IMR-90 (cell line): ENCODE measurements around the gene KCNK15. TPM values are rescaled to one million over a fixed set of nuclear protein-coding genes. Genes with fewer than 3 reads are reported as not detected.

Experiments
- ATAC-seq: fragments of 200-7000 bp; cut with Tn5 transposase; 2 replicates; pipeline ENCODE4 v1.9.1; 2020; ENCODE audit warnings: low read depth, mild to moderate bottlenecking, moderate library complexity
- BruUV-seq: library from RNA; stranded (reverse); fragments of 400-500 nt; replicated peaks from 2 replicates; lab custom pipeline; 2021; lab: Mats Ljungman, UMichigan
- CTCF ChIA-PET: fragments of 300-600 bp; formaldehyde crosslinking; extraction: SDS; loops from one replicate; lab custom pipeline; 2021; ENCODE audit warnings: antibody characterized with exemption; lab: Yijun Ruan, JAX
- POLR2A ChIA-PET: fragments of 300-600 bp; sonication (Branson Sonifier 250); formaldehyde crosslinking; loops from one replicate; lab custom pipeline; 2022; ENCODE audit warnings: antibody characterized with exemption; ENCODE audit not compliant: unreplicated experiment; lab: Charles Lee
- DNase-seq: peaks from one replicate; pipeline ENCODE4 v3.0.0; 2013
- H2AFZ ChIP-seq: replicated peaks from 2 replicates; pipeline ENCODE3; 2013; ENCODE audit warnings: low read length, mild to moderate bottlenecking; ENCODE audit not compliant: poor library complexity
- H2AK5ac ChIP-seq: 2 replicates; pipeline ENCODE4 v1.6.1; 2013; ENCODE audit warnings: low read depth, low read length, inconsistent platforms
- H2AK9ac ChIP-seq: replicated peaks from 2 replicates; pipeline ENCODE3; 2013; ENCODE audit warnings: mild to moderate bottlenecking, low read depth, low read length, moderate library complexity; ENCODE audit not compliant: poor library complexity
- H2BK120ac ChIP-seq: 2 replicates; pipeline ENCODE4 v1.6.1; 2013; ENCODE audit warnings: low read depth, low read length, inconsistent platforms
- H2BK15ac ChIP-seq: 3 replicates; pipeline ENCODE4 v1.6.1; 2013; ENCODE audit warnings: low read depth, low read length, inconsistent platforms
- H2BK20ac ChIP-seq: 2 replicates; pipeline ENCODE4 v1.6.1; 2013; ENCODE audit warnings: low read depth, mild to moderate bottlenecking, inconsistent platforms, low read length, moderate library complexity
- H2BK5ac ChIP-seq: 2 replicates; pipeline ENCODE4 v1.6.1; 2013; ENCODE audit warnings: mild to moderate bottlenecking, low read depth, low read length, inconsistent platforms; ENCODE audit not compliant: poor library complexity, severe bottlenecking
- H3K14ac ChIP-seq: replicated peaks from 2 replicates; pipeline ENCODE4 v1.6.1; 2013; ENCODE audit warnings: low read depth, low read length, inconsistent platforms
- H3K18ac ChIP-seq: 2 replicates; pipeline ENCODE4 v1.6.1; 2013; ENCODE audit warnings: low read depth, low read length, control low read depth
- H3K23ac ChIP-seq: 2 replicates; pipeline ENCODE4 v1.6.1; 2013; ENCODE audit warnings: low read depth, low read length, inconsistent platforms
- H3K27ac ChIP-seq: 2 replicates; pipeline ENCODE4 v1.5.1; 2013; ENCODE audit warnings: mild to moderate bottlenecking, control low read depth, low read length; ENCODE audit not compliant: insufficient read depth
- H3K27me3 ChIP-seq: 2 replicates; pipeline ENCODE4 v1.6.1; 2013; ENCODE audit warnings: low read length; ENCODE audit not compliant: control insufficient read depth, insufficient read depth
- H3K36me3 ChIP-seq: 2 replicates; pipeline ENCODE4 v1.6.1; 2013; ENCODE audit warnings: low read length, mixed read lengths; ENCODE audit not compliant: control insufficient read depth, insufficient read depth
- H3K4ac ChIP-seq: 2 replicates; pipeline ENCODE4 v1.6.1; 2013; ENCODE audit warnings: low read depth, low read length, inconsistent platforms
- H3K4me1 ChIP-seq: 2 replicates; pipeline ENCODE4 v1.6.1; 2013; ENCODE audit warnings: low read length, mixed read lengths; ENCODE audit not compliant: control insufficient read depth, insufficient read depth
- H3K4me2 ChIP-seq: 2 replicates; pipeline ENCODE4 v1.6.1; 2013; ENCODE audit warnings: low read depth, mild to moderate bottlenecking, control low read depth, low read length, moderate library complexity
- H3K4me3 ChIP-seq: 2 replicates; pipeline ENCODE4 v1.5.1; 2013; ENCODE audit warnings: low read depth, mild to moderate bottlenecking, control low read depth, low read length, moderate library complexity; ENCODE audit not compliant: insufficient read depth
- H3K56ac ChIP-seq: 2 replicates; pipeline ENCODE4 v1.6.1; 2013; ENCODE audit warnings: low read length, inconsistent platforms; ENCODE audit not compliant: insufficient read depth; ENCODE audit errors: extremely low read depth
- H3K79me1 ChIP-seq, 2 experiments: 2 replicates each; pipeline ENCODE4 v1.6.1; 2013; ENCODE audit warnings: low read length in 2 of 2, inconsistent platforms in 1 of 2, low read depth in 1 of 2
- H3K9ac ChIP-seq: 2 replicates; pipeline ENCODE4 v1.6.1; 2013; ENCODE audit warnings: low read depth, low read length, control low read depth
- H3K9me1 ChIP-seq: 2 replicates; pipeline ENCODE4 v1.6.1; 2013; ENCODE audit warnings: low read length, inconsistent platforms; ENCODE audit not compliant: insufficient read depth
- H3K9me3 ChIP-seq: 2 replicates; pipeline ENCODE4 v1.6.1; 2013; ENCODE audit warnings: low read length; ENCODE audit not compliant: control insufficient read depth, insufficient read depth
- H4K20me1 ChIP-seq: 2 replicates; pipeline ENCODE4 v1.6.1; 2013; ENCODE audit warnings: low read length, inconsistent platforms; ENCODE audit not compliant: insufficient read depth
- H4K5ac ChIP-seq: 2 replicates; pipeline ENCODE4 v1.6.1; 2013; ENCODE audit warnings: mild to moderate bottlenecking, low read depth, low read length, control low read depth
- H4K8ac ChIP-seq, 2 experiments: 2 replicates each; pipeline ENCODE4 v1.6.1; 2013; ENCODE audit warnings: low read depth in 2 of 2, low read length in 2 of 2, control low read depth in 1 of 2, inconsistent platforms in 1 of 2
- H4K91ac ChIP-seq: 2 replicates; pipeline ENCODE4 v1.6.1; 2013; ENCODE audit warnings: low read depth, low read length, inconsistent platforms; ENCODE audit not compliant: insufficient read depth
- BHLHE40 ChIP-seq: fragments of 150-350 bp; IDR thresholded peaks from 2 replicates; pipeline ENCODE4 v1.6.1; 2016; ENCODE audit warnings: mild to moderate bottlenecking, low read depth, low read length
- CHD1 ChIP-seq: IDR thresholded peaks from 2 replicates; pipeline ENCODE4 v1.6.1; 2012; ENCODE audit warnings: low read depth, low read length, improper control_type of control experiment
- FOS ChIP-seq: fragments of 150-350 bp; IDR thresholded peaks from 2 replicates; pipeline ENCODE4 v1.6.1; 2016; ENCODE audit warnings: low read depth, low read length
- MAFK ChIP-seq: IDR thresholded peaks from 2 replicates; pipeline ENCODE4 v1.6.1; 2012; ENCODE audit warnings: low read depth, low read length, improper control_type of control experiment
- MAZ ChIP-seq: IDR thresholded peaks from 2 replicates; pipeline ENCODE4 v1.6.1; 2012; ENCODE audit warnings: low read depth, mild to moderate bottlenecking, low read length, improper control_type of control experiment, moderate library complexity, borderline replicate concordance
- MXI1 ChIP-seq: IDR thresholded peaks from 2 replicates; pipeline ENCODE4 v1.6.1; 2012; ENCODE audit warnings: low read depth, mild to moderate bottlenecking, low read length, moderate library complexity, borderline replicate concordance
- NFE2L2 ChIP-seq: fragments of 150-350 bp; IDR thresholded peaks from 2 replicates; pipeline ENCODE4 v1.6.1; 2016; ENCODE audit warnings: low read depth, mild to moderate bottlenecking, low read length
- POLR2A ChIP-seq: IDR thresholded peaks from 2 replicates; pipeline ENCODE4 v1.6.1; 2012; ENCODE audit warnings: mild to moderate bottlenecking, low read depth, low read length
- RAD21 ChIP-seq: IDR thresholded peaks from 2 replicates; pipeline ENCODE4 v1.6.1; 2012; ENCODE audit warnings: low read length, improper control_type of control experiment
- RCOR1 ChIP-seq: IDR thresholded peaks from 2 replicates; pipeline ENCODE4 v1.6.1; 2012; ENCODE audit warnings: mild to moderate bottlenecking, low read length, improper control_type of control experiment; ENCODE audit not compliant: insufficient replicate concordance
- RFX5 ChIP-seq: IDR thresholded peaks from 2 replicates; pipeline ENCODE4 v1.8.0; 2012; ENCODE audit warnings: low read depth, mild to moderate bottlenecking, low read length, moderate library complexity
- SMC3 ChIP-seq: fragments of 150-350 bp; IDR thresholded peaks from 2 replicates; pipeline ENCODE4 v1.6.1; 2016; ENCODE audit warnings: low read depth, mild to moderate bottlenecking, antibody characterized with exemption, low read length, moderate library complexity
- WGBS, 2 experiments: methylation state at CpG; one replicate each; pipeline versions ENCODE4 v1.1.5 to v1.1.7; 2013; ENCODE audit warnings: missing lambda C conversion rate in 2 of 2; ENCODE audit not compliant: insufficient read length in 1 of 2; ENCODE audit errors: extremely low coverage in 2 of 2; 5-methylcytosine and 5-hydroxymethylcytosine counted together
- dilution Hi-C: fragments of 300-500 bp; cut with HindIII; formaldehyde crosslinking; loops from one replicate; pipeline ENCODE4 v1.14.3; 2018; ENCODE audit warnings: low sequenced_read_pairs; ENCODE audit not compliant: unreplicated experiment
- in situ Hi-C: fragments of 300-500 bp; cut with MboI; formaldehyde crosslinking; loops from 3 replicates; pipeline ENCODE4 v1.14.3; 2019; ENCODE audit warnings: low sequenced_read_pairs, inconsistent platforms, mixed read lengths
- intact Hi-C: fragments of 100-400 bp; cut with micrococcal nuclease; formaldehyde crosslinking; loops from 2 replicates; pipeline ENCODE4 v1.10.0; 2022
- polyA plus RNA-seq, 3 experiments: library from polyadenylated mRNA; depleted of rRNA; stranded (reverse); fragments of >200 nt; gene quantifications; 2 replicates each; pipeline ENCODE4 v1.2.3, GENCODE V29; 2012; ENCODE audit warnings: low replicate concordance in 1 of 3
- total RNA-seq: library from RNA; depleted of rRNA; stranded (reverse); fragments of >200 nt; gene quantifications from 2 replicates; pipeline ENCODE4 v1.2.3, GENCODE V29; 2012
- TF ChIP-seq, protein P1 (sequence below): conservative IDR thresholded peaks from 2 replicates; pipeline ENCODE4 v1.5.1; 2012; ENCODE audit warnings: mild to moderate bottlenecking, low read depth, low read length, improper control_type of control experiment
- TF ChIP-seq, protein P2 (sequence below): fragments of 150-350 bp; IDR thresholded peaks from 2 replicates; pipeline ENCODE4 v1.6.1; 2017; ENCODE audit warnings: mild to moderate bottlenecking, antibody characterized with exemption, low read length, low read depth
- TF ChIP-seq, protein P3 (sequence below): fragments of 150-350 bp; IDR thresholded peaks from 2 replicates; pipeline ENCODE4 v1.6.1; 2016; ENCODE audit warnings: low read depth, mild to moderate bottlenecking, low read length, moderate library complexity, borderline replicate concordance

KCNK15 gene
- total and polyA plus RNA-seq, 2 of the 4 experiments (the other 2 are of a cell fraction): not detected

DNA sequence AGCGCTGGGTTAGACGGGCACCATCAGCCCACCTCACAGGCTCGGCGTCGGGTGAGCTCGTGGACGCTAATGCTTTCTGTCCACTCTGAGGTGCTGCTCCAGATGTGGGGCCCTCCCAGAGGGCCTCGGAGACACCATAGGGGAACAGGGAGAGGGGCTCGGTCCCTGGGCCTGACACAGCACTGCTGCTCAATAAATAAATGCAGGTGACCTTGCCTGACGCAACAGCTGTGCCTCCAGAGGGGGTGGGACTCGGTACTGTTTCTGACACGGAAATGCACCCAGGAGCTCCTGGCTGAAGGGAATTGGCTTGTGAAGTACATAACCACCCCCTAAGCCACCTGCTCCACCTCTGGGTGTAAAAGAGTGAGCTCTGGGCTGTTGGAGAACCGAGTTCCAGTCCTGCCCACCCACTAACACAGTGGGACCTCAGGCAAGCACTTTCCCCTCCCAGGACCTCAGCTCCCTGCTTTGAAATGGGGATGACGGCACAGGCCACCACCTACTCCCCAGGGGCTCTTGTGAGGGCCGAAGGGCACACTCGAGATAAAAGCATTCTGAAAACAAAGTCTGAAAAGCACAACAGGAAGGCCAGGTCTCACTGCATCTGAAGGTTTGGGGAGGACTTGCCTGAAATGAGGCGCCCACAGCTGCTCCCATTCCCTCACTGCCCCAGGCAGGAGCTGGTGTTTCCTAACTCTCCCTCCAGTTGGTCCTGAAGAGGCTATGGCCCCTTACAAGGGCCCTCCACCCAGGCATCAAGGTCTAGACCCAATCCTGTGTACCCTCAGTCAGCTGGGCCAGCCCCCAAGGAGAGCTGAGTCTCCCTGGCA is 6.7 kb downstream of the KCNK15 start:
- intact Hi-C loops: no loop called here
- H3K4me1 ChIP-seq: no peaks in the 10 kb centered on the region
- H4K8ac ChIP-seq: no peak overlapping the region
- H2BK120ac ChIP-seq: no peak overlapping the region
- no peaks in the 10 kb centered on the region; the same call in 1 of the 2 replicates for H4K20me1 ChIP-seq
- no peak for ATAC-seq
- no peak overlapping the region for H2AFZ ChIP-seq
- ChIA-PET POLR2A (no interaction called here), CTCF (no interaction called here)
- no peaks in the 10 kb centered on the region for H3K9me3 ChIP-seq
- H3K36me3 ChIP-seq: no peaks in the 10 kb centered on the region
- H2BK5ac ChIP-seq: no peak overlapping the region
- no peak overlapping the region for H2AK5ac ChIP-seq
- no peaks in the 10 kb centered on the region for H3K79me1 ChIP-seq
- no peak overlapping the region for H2BK15ac ChIP-seq
- no peak overlapping the region for H2BK20ac ChIP-seq
- no peak overlapping the region for H3K18ac ChIP-seq
- H4K91ac ChIP-seq: no peak overlapping the region
- H3K56ac ChIP-seq: no peak overlapping the region
- WGBS, 2 experiments: 46% methylated on average over 9 of the region's 17 CpGs; no CpG with 5 or more reads in 1 of the 2 experiments
- no peak overlapping the region for H2AK9ac ChIP-seq
- no peak overlapping the region for H3K27ac ChIP-seq
- H3K23ac ChIP-seq: no peak overlapping the region
- H3K14ac ChIP-seq: no peak overlapping the region
- H3K4ac ChIP-seq: no peak overlapping the region
- no peak overlapping the region for H4K5ac ChIP-seq
- no peak overlapping the region for H3K9ac ChIP-seq
- no TSS peak for BruUV-seq
- no peak overlapping the region for H3K4me3 ChIP-seq
- H3K27me3 ChIP-seq: peaks cover 49% of the 10 kb centered on the region
- H3K9me1 ChIP-seq: no peaks in the 10 kb centered on the region
- DNase-seq: no peak
- dilution Hi-C loops: no loop called here
- H3K4me2 ChIP-seq: no peak overlapping the region
- in situ Hi-C loops: no loop called here
- TF ChIP-seq SMC3 (no peak), MAZ (no peak), MAFK (no peak), POLR2A (no peak), FOS (no peak), BHLHE40 (no peak), RCOR1 (no peak), CHD1 (no peak), RAD21 (no peak), RFX5 (no peak), MXI1 (no peak), NFE2L2 (no peak)
- TF ChIP-seq, protein P1, sequence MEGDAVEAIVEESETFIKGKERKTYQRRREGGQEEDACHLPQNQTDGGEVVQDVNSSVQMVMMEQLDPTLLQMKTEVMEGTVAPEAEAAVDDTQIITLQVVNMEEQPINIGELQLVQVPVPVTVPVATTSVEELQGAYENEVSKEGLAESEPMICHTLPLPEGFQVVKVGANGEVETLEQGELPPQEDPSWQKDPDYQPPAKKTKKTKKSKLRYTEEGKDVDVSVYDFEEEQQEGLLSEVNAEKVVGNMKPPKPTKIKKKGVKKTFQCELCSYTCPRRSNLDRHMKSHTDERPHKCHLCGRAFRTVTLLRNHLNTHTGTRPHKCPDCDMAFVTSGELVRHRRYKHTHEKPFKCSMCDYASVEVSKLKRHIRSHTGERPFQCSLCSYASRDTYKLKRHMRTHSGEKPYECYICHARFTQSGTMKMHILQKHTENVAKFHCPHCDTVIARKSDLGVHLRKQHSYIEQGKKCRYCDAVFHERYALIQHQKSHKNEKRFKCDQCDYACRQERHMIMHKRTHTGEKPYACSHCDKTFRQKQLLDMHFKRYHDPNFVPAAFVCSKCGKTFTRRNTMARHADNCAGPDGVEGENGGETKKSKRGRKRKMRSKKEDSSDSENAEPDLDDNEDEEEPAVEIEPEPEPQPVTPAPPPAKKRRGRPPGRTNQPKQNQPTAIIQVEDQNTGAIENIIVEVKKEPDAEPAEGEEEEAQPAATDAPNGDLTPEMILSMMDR: no peak
- TF ChIP-seq, protein P2, sequence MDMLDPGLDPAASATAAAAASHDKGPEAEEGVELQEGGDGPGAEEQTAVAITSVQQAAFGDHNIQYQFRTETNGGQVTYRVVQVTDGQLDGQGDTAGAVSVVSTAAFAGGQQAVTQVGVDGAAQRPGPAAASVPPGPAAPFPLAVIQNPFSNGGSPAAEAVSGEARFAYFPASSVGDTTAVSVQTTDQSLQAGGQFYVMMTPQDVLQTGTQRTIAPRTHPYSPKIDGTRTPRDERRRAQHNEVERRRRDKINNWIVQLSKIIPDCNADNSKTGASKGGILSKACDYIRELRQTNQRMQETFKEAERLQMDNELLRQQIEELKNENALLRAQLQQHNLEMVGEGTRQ: no peak
- TF ChIP-seq, protein P3, sequence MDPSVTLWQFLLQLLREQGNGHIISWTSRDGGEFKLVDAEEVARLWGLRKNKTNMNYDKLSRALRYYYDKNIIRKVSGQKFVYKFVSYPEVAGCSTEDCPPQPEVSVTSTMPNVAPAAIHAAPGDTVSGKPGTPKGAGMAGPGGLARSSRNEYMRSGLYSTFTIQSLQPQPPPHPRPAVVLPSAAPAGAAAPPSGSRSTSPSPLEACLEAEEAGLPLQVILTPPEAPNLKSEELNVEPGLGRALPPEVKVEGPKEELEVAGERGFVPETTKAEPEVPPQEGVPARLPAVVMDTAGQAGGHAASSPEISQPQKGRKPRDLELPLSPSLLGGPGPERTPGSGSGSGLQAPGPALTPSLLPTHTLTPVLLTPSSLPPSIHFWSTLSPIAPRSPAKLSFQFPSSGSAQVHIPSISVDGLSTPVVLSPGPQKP: no peak
